Fibroblast of mammary gland (primary cell): ENCODE results near the gene NUDT7.

Source experiments
- DNase-seq: peaks from one replicate; pipeline ENCODE4 v3.0.0-alpha.2; 2010; ENCODE audit warnings: low read depth
- H3K4me3 ChIP-seq: 2 replicates; pipeline ENCODE4 v1.5.1; 2011; ENCODE audit warnings: low read depth, mild to moderate bottlenecking, low read length, moderate library complexity; ENCODE audit not compliant: control insufficient read depth
- CTCF ChIP-seq: conservative IDR thresholded peaks from 2 replicates; pipeline ENCODE4 v1.5.1; 2011; ENCODE audit warnings: low read depth, low read length, inconsistent platforms; ENCODE audit not compliant: control insufficient read depth, insufficient read depth

The NUDT7 gene

GRCh38 chr16:77722309-77723107 is at the start of gene NUDT7:
TSS of gene NUDT7 (plus strand) at chr16:77722514. CDS start at chr16:77722583, 69 bp downstream.
- DNase-seq, result peak; percentile 95
- no peak for TF ChIP-seq CTCF
- H3K4me3 ChIP-seq, result peak within 1 kb of the TSS; percentile 78

- TF ChIP-seq CTCF, result no peak
- DNase-seq, result peak; percentile 34
- no peak overlapping the region for H3K4me3 ChIP-seq
Observed at GRCh38 chr16:77674888-77675287, 47.4 kb upstream of the NUDT7 start.

DNA sequence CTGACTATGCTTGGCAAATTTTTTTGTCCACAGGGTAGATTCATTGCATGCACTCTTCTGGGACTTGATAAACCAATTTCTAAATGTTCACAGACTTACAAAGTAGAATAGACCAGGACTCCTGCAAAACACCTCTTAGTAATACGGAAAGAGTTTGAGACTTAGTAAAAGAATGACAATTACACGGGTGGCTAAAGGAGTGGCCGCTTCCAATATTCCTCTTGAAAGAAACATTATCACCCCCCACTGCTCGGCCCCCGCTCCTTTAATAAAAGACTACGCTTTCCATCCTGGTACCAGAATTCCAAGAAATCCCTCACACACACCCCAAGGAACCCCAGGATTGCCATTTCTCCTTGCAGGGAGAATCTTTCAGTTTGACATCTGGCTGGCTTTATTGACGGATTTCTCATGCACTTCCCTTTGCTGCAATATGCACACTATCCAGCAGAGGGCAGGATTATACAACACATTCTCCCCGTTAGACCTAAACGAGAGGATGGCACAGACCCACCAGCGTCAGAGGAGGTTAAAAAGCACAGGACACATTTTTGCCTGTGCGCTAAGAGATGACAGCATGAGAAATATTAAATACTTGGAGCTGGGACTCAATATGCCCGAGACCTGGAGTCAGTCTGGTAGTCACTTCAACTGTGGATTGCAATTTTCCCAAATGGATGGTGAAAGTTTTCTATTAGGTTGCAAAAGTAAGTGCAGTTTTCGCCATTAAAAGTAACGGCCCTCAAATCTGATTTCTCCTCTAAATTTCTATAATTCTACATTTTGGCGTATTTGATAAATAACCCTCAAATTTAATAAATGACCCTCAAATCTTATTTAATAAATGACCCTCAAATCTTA is 46.6 kb upstream of the NUDT7 start:
- peak; percentile 91 for TF ChIP-seq CTCF
- no peak overlapping the region for H3K4me3 ChIP-seq
- peak; percentile 76 for DNase-seq

- no peak for DNase-seq
Observed at GRCh38 chr16:77677129-77677528, 45.2 kb upstream of the NUDT7 start.

DNA sequence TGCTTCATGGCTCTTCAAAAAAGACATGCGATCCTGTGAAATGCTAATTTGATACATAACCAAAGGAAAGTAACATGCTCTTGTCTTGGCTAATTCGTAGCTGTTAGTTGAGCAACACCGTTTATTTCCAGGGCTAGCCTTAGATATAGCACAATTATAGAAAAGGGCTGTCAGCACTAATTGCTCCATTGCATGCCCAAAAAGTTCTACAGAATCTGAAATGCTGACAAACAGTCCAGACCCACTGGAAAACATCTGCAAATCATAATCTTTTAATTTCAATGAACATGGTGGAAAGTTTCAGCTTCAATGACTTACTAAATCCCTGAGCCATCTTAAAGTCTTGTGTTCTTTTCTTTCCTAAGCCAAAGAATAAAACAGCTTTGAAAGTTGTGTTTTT is 42.9 kb upstream of the NUDT7 start:
- no peak overlapping the region for H3K4me3 ChIP-seq
- TF ChIP-seq CTCF, result no peak
- DNase-seq, result no peak

More at GRCh38 chr16:77677129-77677528, 45.2 kb upstream of the NUDT7 start:
- TF ChIP-seq CTCF, result no peak
- H3K4me3 ChIP-seq, result no peak overlapping the region

DNA sequence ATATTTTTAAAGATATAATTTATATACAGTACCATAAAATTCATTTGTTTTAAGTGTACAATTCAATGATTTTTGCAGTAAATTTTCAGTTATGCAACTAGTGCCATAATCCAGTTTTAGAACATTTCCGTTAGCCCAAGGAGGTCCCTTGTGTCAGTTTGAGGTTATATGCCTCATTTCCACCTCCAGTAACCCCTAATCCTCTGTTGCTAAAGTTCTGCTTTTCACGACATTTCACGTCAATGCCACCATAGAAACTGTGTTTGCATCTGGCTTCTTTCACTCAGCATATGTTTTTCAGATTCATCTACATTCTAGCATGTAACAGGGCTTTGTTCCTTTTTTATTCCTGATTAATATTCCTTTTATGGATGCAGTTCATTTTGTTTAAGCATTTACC is 42.4 kb upstream of the NUDT7 start:
- no peak overlapping the region for H3K4me3 ChIP-seq
- DNase-seq, result peak; percentile 28
- no peak for TF ChIP-seq CTCF
